Measurements from ENCODE around the gene HIVEP3.
"Not testable (repeated sequence)": the region's sequence is repeated elsewhere in the genome, so short reads cannot be mapped to it uniquely, and the experiment has no call there.

The HIVEP3 gene

GRCh38 chr1:41918450-41919043 lies at the start of gene HIVEP3:
TSS of gene HIVEP3 (minus strand) at chr1:41918922.
- peak; percentile 51 for DNase-seq (ENCODE audit: low spot score)

GRCh38 chr1:41964400-41964799 lies 45.7 kb upstream of the HIVEP3 start:
- no peak for DNase-seq (ENCODE audit: low spot score)

- DNase-seq (ENCODE audit: low spot score) = no peak
Observed at GRCh38 chr1:41963636-41964035, 44.9 kb upstream of the HIVEP3 start.

GRCh38 chr1:41958015-41958673 lies 39.4 kb upstream of the HIVEP3 start:
- no peak for DNase-seq (ENCODE audit: low spot score)

GRCh38 chr1:41957568-41957967 lies 38.8 kb upstream of the HIVEP3 start:
- no peak for DNase-seq (ENCODE audit: low spot score)

- no peak for DNase-seq (ENCODE audit: low spot score)
Observed at GRCh38 chr1:41955461-41956159, 36.9 kb upstream of the HIVEP3 start.

- DNase-seq (ENCODE audit: low spot score) = no peak
Observed at GRCh38 chr1:41954533-41954944, 35.8 kb upstream of the HIVEP3 start.

- DNase-seq (ENCODE audit: low spot score) = no peak
Observed at GRCh38 chr1:41953291-41953690, 34.6 kb upstream of the HIVEP3 start.

- DNase-seq (ENCODE audit: low spot score) = no peak
Observed at GRCh38 chr1:41952208-41952607, 33.5 kb upstream of the HIVEP3 start.

- DNase-seq (ENCODE audit: low spot score) = not testable (repeated sequence)
Observed at GRCh38 chr1:41951492-41951891, 32.8 kb upstream of the HIVEP3 start.

- no peak for DNase-seq (ENCODE audit: low spot score)
Observed at GRCh38 chr1:41950820-41951219, 32.1 kb upstream of the HIVEP3 start.

- not testable (repeated sequence) for DNase-seq (ENCODE audit: low spot score)
Observed at GRCh38 chr1:41945946-41946345, 27.2 kb upstream of the HIVEP3 start.

- DNase-seq (ENCODE audit: low spot score) = no peak
Observed at GRCh38 chr1:41943717-41944116, 25.0 kb upstream of the HIVEP3 start.

GRCh38 chr1:41942278-41942677 lies 23.6 kb upstream of the HIVEP3 start:
- DNase-seq (ENCODE audit: low spot score) = no peak

GRCh38 chr1:41941381-41941780 lies 22.7 kb upstream of the HIVEP3 start:
- no peak for DNase-seq (ENCODE audit: low spot score)

- DNase-seq (ENCODE audit: low spot score) = no peak
Observed at GRCh38 chr1:41939194-41939593, 20.5 kb upstream of the HIVEP3 start.

GRCh38 chr1:41936107-41936506 lies 17.4 kb upstream of the HIVEP3 start:
- DNase-seq (ENCODE audit: low spot score) = no peak

- DNase-seq (ENCODE audit: low spot score) = peak; percentile 31
Observed at GRCh38 chr1:41935226-41935625, 16.5 kb upstream of the HIVEP3 start.

GRCh38 chr1:41933106-41933505 lies 14.4 kb upstream of the HIVEP3 start:
- no peak for DNase-seq (ENCODE audit: low spot score)

- DNase-seq (ENCODE audit: low spot score) = no peak
Observed at GRCh38 chr1:41931578-41931977, 12.9 kb upstream of the HIVEP3 start.

- DNase-seq (ENCODE audit: low spot score) = no peak
Observed at GRCh38 chr1:41927118-41927517, 8.4 kb upstream of the HIVEP3 start.

GRCh38 chr1:41925712-41926111 lies 7.0 kb upstream of the HIVEP3 start:
- DNase-seq (ENCODE audit: low spot score) = no peak

- DNase-seq (ENCODE audit: low spot score) = no peak
Observed at GRCh38 chr1:41924911-41925310, 6.2 kb upstream of the HIVEP3 start.
